Right lobe of liver (tissue), 4 donors: Measurements from ENCODE around the gene MYL10.

Experiments used
- CTCF ChIP-seq, 4 donors: fragments of 200-600 bp in 3 of 4; fragments of 450-650 bp in 1 of 4; IDR thresholded peaks; one replicate each; pipeline versions ENCODE4 v1.5.1 to v1.8.0; 2016 to 2022; ENCODE audit warnings: antibody characterized with exemption in 4 of 4, mild to moderate bottlenecking in 2 of 4
- POLR2A ChIP-seq: fragments of 450-650 bp; IDR thresholded peaks from one replicate; pipeline ENCODE4 v1.6.1; 2017; ENCODE audit warnings: antibody characterized with exemption, mild to moderate bottlenecking
- donor health status: DM: no; HTN: no; CAD: no.
- donor health status: DM: no; HTN: no; CAD: no.
- donor health status: DM: no; HTN: yes; CAD: no.

GRCh38 chr7:101620991-101621390 is 8.1 kb downstream of the MYL10 start:
- no peak for TF ChIP-seq CTCF (IDR thresholded peaks at IDR 0.05)
- no peak for TF ChIP-seq POLR2A
